Measurements from ENCODE around the gene CCDC88C. TPM values are rescaled to one million over a fixed set of nuclear protein-coding genes. Genes with fewer than 3 reads are reported as not detected.

Gene CCDC88C
- total RNA-seq, 1 experiment from 2014 or later = 64.8 TPM

- Mint-ChIP-seq H3K27me3 (ENCODE audit: low read depth) (peaks cover 33% of the 10 kb centered on the region), H3K27ac (no peak overlapping the region), H3K36me3 (no peaks in the 10 kb centered on the region), H3K9me3 (no peaks in the 10 kb centered on the region), H3K4me1 (peaks cover 14% of the 10 kb centered on the region), H3K4me3 (no peak overlapping the region)
- TF ChIP-seq SMAD3 (CRISPR knock-in tag; IDR thresholded peaks at IDR 0.05; ENCODE audit: borderline replicate concordance) (no peak), MYBL2 (CRISPR knock-in tag; IDR thresholded peaks at IDR 0.05) (no peak), E2F1 (CRISPR knock-in tag; IDR thresholded peaks at IDR 0.05) (no peak), HMGA2 (CRISPR knock-in tag; IDR thresholded peaks at IDR 0.05) (no peak), ERG (CRISPR knock-in tag; IDR thresholded peaks at IDR 0.05) (no peak), EMX1 (CRISPR knock-in tag; IDR thresholded peaks at IDR 0.05) (no peak), MLX (CRISPR knock-in tag; IDR thresholded peaks at IDR 0.05) (no peak), ZNF281 (CRISPR knock-in tag; IDR thresholded peaks at IDR 0.05) (no peak), RORB (CRISPR knock-in tag; IDR thresholded peaks at IDR 0.05) (no peak), FOXP4 (CRISPR knock-in tag; IDR thresholded peaks at IDR 0.05) (no peak), PRRX2 (CRISPR knock-in tag; IDR thresholded peaks at IDR 0.05) (no peak), TEAD1 (CRISPR knock-in tag; IDR thresholded peaks at IDR 0.05) (no peak), PREB (CRISPR knock-in tag; IDR thresholded peaks at IDR 0.05; ENCODE audit: borderline replicate concordance) (no peak), STAT6 (CRISPR knock-in tag; conservative IDR thresholded peaks at IDR 0.05; ENCODE audit: low read depth) (no peak), FOXP1 (CRISPR knock-in tag; IDR thresholded peaks at IDR 0.05; ENCODE audit: borderline replicate concordance) (no peak)
- ATAC-seq (no peak), DNase-seq (ENCODE audit: low spot score) (no peak)
- POLR2A ChIA-PET = no interaction called here
- CTCF ChIA-PET = interaction anchor here (2.2 kb wide), 1 partner anchor 32 kb away, joined by 7 read pairs; no protein-coding TSS in a partner anchor
Observed at GRCh38 chr14:91255026-91255695, 162.5 kb downstream of the CCDC88C start.
